Activated CD4-positive, alpha-beta T cell treated with anti-CD3 and anti-CD28 coated beads for 24 hours (primary cell): ENCODE data around the gene NRN1L.
A peak's percentile ranks its signal among the peaks of the same experiment; 100 is the strongest.
"Not testable (repeated sequence)": the region's sequence is repeated elsewhere in the genome, so short reads cannot be mapped to it uniquely, and the experiment has no call there.

Experiments
- DNase-seq, 2 donors: peaks; one replicate each; pipeline ENCODE4 v3.0.0-alpha.2; 2020; ENCODE audit warnings: low read depth in 2 of 2

The NRN1L gene

GRCh38 chr16:67860589-67861398, 23.9 kb upstream of the NRN1L start:
- DNase-seq = no peak

GRCh38 chr16:67861877-67862276, 22.8 kb upstream of the NRN1L start:
- DNase-seq = no peak

GRCh38 chr16:67862623-67863583, 21.8 kb upstream of the NRN1L start:
- DNase-seq = no peak

- not testable (repeated sequence) for DNase-seq
Measured at GRCh38 chr16:67864044-67864443, 20.6 kb upstream of the NRN1L start.

- DNase-seq = no peak
Measured at GRCh38 chr16:67864594-67864993, 20.1 kb upstream of the NRN1L start.

- DNase-seq = no peak
Measured at GRCh38 chr16:67865318-67865717, 19.4 kb upstream of the NRN1L start.

- DNase-seq = no peak
Measured at GRCh38 chr16:67868290-67868689, 16.4 kb upstream of the NRN1L start.

GRCh38 chr16:67869653-67870052, 15.0 kb upstream of the NRN1L start:
- DNase-seq = no peak

- no peak for DNase-seq
Measured at GRCh38 chr16:67871256-67871655, 13.4 kb upstream of the NRN1L start.

GRCh38 chr16:67872131-67872630, 12.5 kb upstream of the NRN1L start:
- no peak for DNase-seq

GRCh38 chr16:67872631-67873434, 11.9 kb upstream of the NRN1L start, which contains the start of gene EDC4:
Gene EDC4, plus strand, starts transcription at chr16:67873052. Its CDS starts 210 bp downstream, at chr16:67873262.
- peak; percentile 77 to 81 for DNase-seq

GRCh38 chr16:67873435-67874370, 11.0 kb upstream of the NRN1L start:
- DNase-seq = no peak

GRCh38 chr16:67874372-67874771, 10.3 kb upstream of the NRN1L start:
- DNase-seq = no peak

- no peak for DNase-seq
Measured at GRCh38 chr16:67877064-67877463, 7.6 kb upstream of the NRN1L start.

GRCh38 chr16:67878232-67878631, 6.5 kb upstream of the NRN1L start:
- no peak for DNase-seq

GRCh38 chr16:67878846-67879245, 5.8 kb upstream of the NRN1L start:
- DNase-seq = no peak

- no peak for DNase-seq
Measured at GRCh38 chr16:67879462-67879861, 5.2 kb upstream of the NRN1L start.

- no peak for DNase-seq
Measured at GRCh38 chr16:67879936-67880335, 4.7 kb upstream of the NRN1L start.

GRCh38 chr16:67880584-67880983, 4.1 kb upstream of the NRN1L start:
- no peak for DNase-seq

- no peak for DNase-seq
Measured at GRCh38 chr16:67881621-67882161, 3.0 kb upstream of the NRN1L start.
